ENCODE measurements around the gene SDHC. TPM values are rescaled to one million over a fixed set of nuclear protein-coding genes. Genes with fewer than 3 reads are reported as not detected.
"Not testable (repeated sequence)": the region's sequence is repeated elsewhere in the genome, so short reads cannot be mapped to it uniquely, and the experiment has no call there.

SDHC gene
- total and polyA plus RNA-seq, 2 experiments from 2014 or later, result 17.4 to 211 TPM

GRCh38 chr1:161404051-161404597 is 89.9 kb downstream of the SDHC start:
- in situ Hi-C loops (cut with MboI), result no loop called here
- no peak overlapping the region for H2AFZ ChIP-seq

GRCh38 chr1:161406551-161406950 is 92.4 kb downstream of the SDHC start:
- H3K4me3 ChIP-seq; H3K36me3 ChIP-seq (ENCODE audit: low read depth); H3K27ac ChIP-seq; H3K79me2 ChIP-seq (ENCODE audit: insufficient read depth); H3K4me1 ChIP-seq (ENCODE audit: insufficient read depth); H3K9me3 ChIP-seq (ENCODE audit: low read depth); H3K27me3 ChIP-seq (replicated peaks; ENCODE audit: insufficient read depth); H3K9ac ChIP-seq; in situ Hi-C loops (cut with MboI); H3K9me2 ChIP-seq (ENCODE audit: insufficient read depth); H3F3A ChIP-seq (ENCODE audit: insufficient read depth); H2AFZ ChIP-seq; DNase-seq; H3K4me2 ChIP-seq (ENCODE audit: unreplicated experiment); H4K20me1 ChIP-seq (ENCODE audit: insufficient read depth): not testable (repeated sequence)
- WGBS, 2 experiments (ENCODE audit: low coverage in 1 of 2, low lambda C conversion rate in 2 of 2, missing lambda C conversion rate in 2 of 2), result 90 to 97% methylated on average over 12 to 13 of the region's 17 CpGs

More at GRCh38 chr1:161404051-161404597, 89.9 kb downstream of the SDHC start:
- Histone ChIP-seq H3K4me1 (ENCODE audit: insufficient read depth) (no peaks in the 10 kb centered on the region), H3K79me2 (ENCODE audit: insufficient read depth) (no peaks in the 10 kb centered on the region), H3K27ac (no peak overlapping the region), H3K4me2 (ENCODE audit: unreplicated experiment) (no peak overlapping the region), H3K9ac (no peak overlapping the region), H3K27me3 (replicated peaks; ENCODE audit: insufficient read depth) (no peaks in the 10 kb centered on the region), H4K20me1 (ENCODE audit: insufficient read depth) (no peaks in the 10 kb centered on the region), H3K9me2 (ENCODE audit: insufficient read depth) (no peaks in the 10 kb centered on the region), H3K36me3 (ENCODE audit: low read depth) (no peaks in the 10 kb centered on the region), H3F3A (ENCODE audit: insufficient read depth) (peaks cover 10% of the 10 kb centered on the region; the same call in 1 of the 2 replicates), H3K9me3 (ENCODE audit: low read depth) (no peaks in the 10 kb centered on the region), H3K4me3 (no peak overlapping the region)
- TF ChIP-seq EZH2phosphoT487 (IDR thresholded peaks at IDR 0.05; ENCODE audit: insufficient read depth, low read depth), result no peak
- no peak for TF ChIP-seq EZH2 (IDR thresholded peaks at IDR 0.05; ENCODE audit: insufficient read depth, poor library complexity, severe bottlenecking)
- WGBS, 2 experiments (ENCODE audit: low coverage in 1 of 2, low lambda C conversion rate in 2 of 2, missing lambda C conversion rate in 2 of 2), result 80 to 81% methylated on average over 11 of the region's 11 CpGs
- no peak for DNase-seq

DNA sequence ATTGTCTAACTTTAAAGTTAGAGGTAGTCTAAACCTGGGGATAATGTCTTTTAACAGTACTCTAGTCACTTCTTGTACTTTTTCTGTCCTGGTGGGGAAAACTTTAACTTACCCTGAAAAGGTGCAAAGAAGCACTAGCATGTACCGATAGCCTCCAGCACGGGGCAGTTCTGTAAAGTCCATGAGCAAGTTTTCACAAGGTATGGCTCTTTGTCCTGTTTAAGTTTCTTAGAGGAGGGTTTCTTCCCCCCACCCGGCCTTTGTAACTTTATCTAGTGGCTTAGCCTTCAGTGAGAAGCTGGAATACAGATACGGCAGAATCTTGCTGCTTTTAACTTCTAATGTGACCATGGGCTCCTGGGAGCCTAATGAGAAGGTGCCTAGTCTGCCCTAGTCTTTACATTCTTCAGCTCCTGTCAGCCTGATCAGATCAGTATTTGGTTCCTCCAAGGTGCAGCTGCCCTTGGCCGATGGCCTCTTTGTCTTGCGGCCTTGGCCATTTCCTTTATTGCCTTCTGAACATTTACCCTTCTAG is 93.3 kb downstream of the SDHC start:
- TF ChIP-seq EZH2phosphoT487 (IDR thresholded peaks at IDR 0.05; ENCODE audit: insufficient read depth, low read depth), result no peak
- no peak for TF ChIP-seq EZH2 (IDR thresholded peaks at IDR 0.05; ENCODE audit: insufficient read depth, poor library complexity, severe bottlenecking)

DNA sequence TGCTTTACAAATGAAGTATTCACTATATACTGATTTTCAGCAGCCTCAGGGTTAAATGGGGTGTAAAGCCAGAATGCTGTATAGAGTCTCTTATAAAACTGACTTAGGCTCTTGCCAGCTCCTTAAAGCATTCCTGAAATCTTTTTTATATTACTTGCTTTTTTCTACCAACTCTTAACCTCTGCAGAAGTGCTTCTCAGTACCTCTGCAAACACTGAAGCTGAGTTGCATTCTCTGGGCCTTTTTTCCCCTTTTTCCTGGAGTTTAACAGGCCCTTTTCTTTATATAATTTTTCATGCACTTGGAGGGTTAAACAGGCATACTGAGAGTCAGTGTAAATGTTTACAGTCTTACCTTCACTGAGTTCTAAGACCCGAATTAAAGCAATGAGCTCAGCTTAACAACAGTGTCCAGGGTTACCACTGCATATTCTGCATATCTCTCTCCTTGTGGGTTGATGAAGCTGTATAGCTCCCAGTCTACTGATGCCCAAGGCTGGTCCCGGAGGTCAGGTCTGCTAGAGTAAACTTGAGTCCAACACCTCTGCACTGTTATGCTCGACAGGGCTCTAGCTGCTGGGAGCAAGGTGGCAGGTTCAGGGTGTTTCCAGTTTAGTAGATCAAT is 94.4 kb downstream of the SDHC start:
- H3K79me2 ChIP-seq (ENCODE audit: insufficient read depth), result no peaks in the 10 kb centered on the region
- DNase-seq, result no peak
- in situ Hi-C loops (cut with MboI), result no loop called here
- WGBS, 2 experiments (ENCODE audit: low coverage in 1 of 2, low lambda C conversion rate in 2 of 2, missing lambda C conversion rate in 2 of 2), result 41 to 46% methylated on average over 3 of the region's 3 CpGs
- no peaks in the 10 kb centered on the region for H3K36me3 ChIP-seq (ENCODE audit: low read depth)
- H3F3A ChIP-seq (ENCODE audit: insufficient read depth), result no peaks in the 10 kb centered on the region
- H3K4me1 ChIP-seq (ENCODE audit: insufficient read depth), result no peaks in the 10 kb centered on the region
- no peaks in the 10 kb centered on the region for H3K27me3 ChIP-seq (replicated peaks; ENCODE audit: insufficient read depth)
- TF ChIP-seq EZH2phosphoT487 (IDR thresholded peaks at IDR 0.05; ENCODE audit: insufficient read depth, low read depth) (no peak), EZH2 (IDR thresholded peaks at IDR 0.05; ENCODE audit: insufficient read depth, poor library complexity, severe bottlenecking) (no peak)
- no peak overlapping the region for H3K9ac ChIP-seq
- H4K20me1 ChIP-seq (ENCODE audit: insufficient read depth), result no peaks in the 10 kb centered on the region
- H2AFZ ChIP-seq, result no peak overlapping the region
- H3K9me2 ChIP-seq (ENCODE audit: insufficient read depth), result no peaks in the 10 kb centered on the region
- no peak overlapping the region for H3K4me2 ChIP-seq (ENCODE audit: unreplicated experiment)
- H3K4me3 ChIP-seq, result no peak overlapping the region
- no peak overlapping the region for H3K27ac ChIP-seq
- H3K9me3 ChIP-seq (ENCODE audit: low read depth), result no peaks in the 10 kb centered on the region

More for the DNA sequence above, 93.3 kb downstream of the SDHC start:
- Histone ChIP-seq H3K9me2 (ENCODE audit: insufficient read depth) (no peaks in the 10 kb centered on the region), H3K4me2 (ENCODE audit: unreplicated experiment) (no peak overlapping the region), H2AFZ (no peak overlapping the region), H3K27ac (no peak overlapping the region), H3K9me3 (ENCODE audit: low read depth) (no peaks in the 10 kb centered on the region), H3K4me3 (no peak overlapping the region), H3K36me3 (ENCODE audit: low read depth) (no peaks in the 10 kb centered on the region), H3K79me2 (ENCODE audit: insufficient read depth) (no peaks in the 10 kb centered on the region), H3K4me1 (ENCODE audit: insufficient read depth) (no peaks in the 10 kb centered on the region), H3K27me3 (replicated peaks; ENCODE audit: insufficient read depth) (no peaks in the 10 kb centered on the region), H3K9ac (no peak overlapping the region), H4K20me1 (ENCODE audit: insufficient read depth) (no peaks in the 10 kb centered on the region), H3F3A (ENCODE audit: insufficient read depth) (no peaks in the 10 kb centered on the region)
- 88 to 93% methylated on average over 6 of the region's 6 CpGs for WGBS, 2 experiments (ENCODE audit: low coverage in 1 of 2, low lambda C conversion rate in 2 of 2, missing lambda C conversion rate in 2 of 2)
- in situ Hi-C loops (cut with MboI), result no loop called here
- DNase-seq, result no peak

DNA sequence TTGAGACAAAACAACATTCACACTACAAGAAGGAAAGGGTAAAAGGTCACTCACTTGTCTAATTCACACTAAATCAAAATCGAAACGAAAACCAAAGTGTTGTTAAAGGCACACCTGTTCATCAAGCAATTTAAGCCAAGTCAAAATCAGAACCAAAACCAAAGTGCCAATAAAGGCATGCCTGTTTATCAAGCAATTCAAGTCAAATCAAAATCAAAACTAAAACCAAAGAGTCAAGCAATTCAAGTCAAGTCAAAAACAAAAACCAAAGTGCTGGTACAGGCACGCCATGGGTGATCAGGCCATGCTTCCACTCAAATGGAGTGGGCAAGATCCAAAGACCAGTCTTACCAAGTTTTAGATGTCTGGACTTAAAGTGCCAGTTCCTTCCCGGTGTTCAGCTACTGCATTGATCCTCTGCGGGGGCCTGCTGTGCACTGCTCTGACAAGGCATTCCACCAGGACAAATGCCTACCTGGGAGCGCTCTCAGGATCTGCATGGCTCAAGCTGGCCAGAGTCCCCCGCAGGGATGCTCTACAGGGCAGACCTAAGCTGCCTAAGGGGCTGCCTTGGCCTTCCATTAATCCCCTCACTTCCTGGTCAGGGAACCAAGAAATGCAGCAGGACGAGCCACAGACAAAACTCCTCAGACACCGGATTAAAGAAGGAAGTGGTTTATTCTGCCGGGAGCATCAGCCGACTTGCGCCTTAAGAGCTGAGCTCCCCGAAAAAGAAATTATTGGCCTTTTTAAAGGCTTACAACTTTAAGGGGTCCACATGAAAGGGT is 95.9 kb downstream of the SDHC start:
- H3K9me2 ChIP-seq (ENCODE audit: insufficient read depth); H4K20me1 ChIP-seq (ENCODE audit: insufficient read depth); DNase-seq; H3K4me2 ChIP-seq (ENCODE audit: unreplicated experiment); H3K4me3 ChIP-seq; in situ Hi-C loops (cut with MboI); H3K27me3 ChIP-seq (replicated peaks; ENCODE audit: insufficient read depth); H3K9me3 ChIP-seq (ENCODE audit: low read depth); H3K9ac ChIP-seq; H3K4me1 ChIP-seq (ENCODE audit: insufficient read depth); H3K36me3 ChIP-seq (ENCODE audit: low read depth); H3F3A ChIP-seq (ENCODE audit: insufficient read depth); H3K27ac ChIP-seq; H3K79me2 ChIP-seq (ENCODE audit: insufficient read depth); H2AFZ ChIP-seq: not testable (repeated sequence)
- 69 to 75% methylated on average over 13 of the region's 13 CpGs for WGBS, 2 experiments (ENCODE audit: low coverage in 1 of 2, low lambda C conversion rate in 2 of 2, missing lambda C conversion rate in 2 of 2)

DNA sequence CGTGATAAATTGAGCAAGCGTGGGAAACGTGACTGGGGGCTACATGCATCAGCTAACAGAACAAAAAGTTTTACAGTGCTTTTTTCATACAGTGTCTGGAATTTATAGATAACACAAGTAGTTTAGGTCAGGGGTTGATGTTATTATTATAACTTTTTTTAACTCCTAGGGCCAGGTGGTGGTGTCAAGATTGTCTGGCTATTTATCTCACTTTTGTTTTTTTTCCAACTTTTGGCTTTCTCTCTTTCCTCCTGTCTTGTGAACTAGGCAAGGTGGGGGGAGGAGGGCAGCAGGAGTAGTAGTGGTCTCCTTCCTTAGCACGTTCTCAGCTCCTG is 96.4 kb downstream of the SDHC start:
- H3K9ac ChIP-seq; in situ Hi-C loops (cut with MboI); H3K4me2 ChIP-seq (ENCODE audit: unreplicated experiment); H3K9me3 ChIP-seq (ENCODE audit: low read depth); H3K4me3 ChIP-seq; H3F3A ChIP-seq (ENCODE audit: insufficient read depth); H3K36me3 ChIP-seq (ENCODE audit: low read depth); H3K27me3 ChIP-seq (replicated peaks; ENCODE audit: insufficient read depth); H4K20me1 ChIP-seq (ENCODE audit: insufficient read depth); DNase-seq; H2AFZ ChIP-seq; H3K9me2 ChIP-seq (ENCODE audit: insufficient read depth); H3K27ac ChIP-seq; H3K79me2 ChIP-seq (ENCODE audit: insufficient read depth); H3K4me1 ChIP-seq (ENCODE audit: insufficient read depth): not testable (repeated sequence)
- 41 to 54% methylated on average over 4 of the region's 4 CpGs for WGBS, 2 experiments (ENCODE audit: low coverage in 1 of 2, low lambda C conversion rate in 2 of 2, missing lambda C conversion rate in 2 of 2)

All from GM23248 (cell line).